ENCODE data around the gene RPL13. TPM values are rescaled to one million over a fixed set of nuclear protein-coding genes. Genes with fewer than 3 reads are reported as not detected.

RPL13 gene
- total RNA-seq, result 2,457 and 3,062 TPM in 2 replicates

DNA sequence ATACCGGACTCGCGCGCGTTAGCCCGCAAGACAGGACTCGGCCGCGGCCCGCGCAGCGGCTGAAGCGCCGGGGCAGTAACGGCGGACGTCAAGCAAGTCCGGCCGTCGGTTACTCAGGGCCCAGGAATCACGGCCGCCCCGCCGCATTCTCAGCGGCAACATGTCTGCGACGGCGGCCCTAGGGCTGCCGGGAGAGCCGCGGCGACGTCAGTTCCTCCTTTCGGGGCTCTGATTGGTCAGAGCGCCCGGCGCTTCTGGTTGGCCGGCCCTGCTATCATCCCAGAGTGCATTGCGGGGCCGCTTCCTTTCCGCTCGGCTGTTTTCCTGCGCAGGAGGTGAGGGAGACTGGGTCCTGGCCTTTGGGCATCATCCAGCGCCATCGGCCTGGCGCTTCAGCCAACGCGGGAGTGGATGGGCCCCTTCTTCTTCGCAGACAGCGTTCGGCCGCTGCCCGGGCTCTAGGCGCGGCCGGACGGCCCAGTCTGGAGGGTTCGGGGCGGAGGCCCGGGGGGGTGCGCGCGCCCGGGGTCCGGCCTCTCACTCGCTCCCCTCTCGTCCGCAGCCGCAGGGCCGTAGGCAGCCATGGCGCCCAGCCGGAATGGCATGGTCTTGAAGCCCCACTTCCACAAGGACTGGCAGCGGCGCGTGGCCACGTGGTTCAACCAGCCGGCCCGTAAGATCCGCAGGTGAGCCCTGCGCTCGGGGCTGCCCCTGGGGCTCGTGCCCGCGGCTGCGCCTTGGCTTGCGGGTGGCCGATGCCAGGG, at the start of gene RPL13:
Gene RPL13 (plus strand): TSS at position 305 of the 764 bp plus-strand sequence. CDS start 278 bp downstream, at position 583.

GRCh38 chr16:89575247-89576152, 15.0 kb downstream of the RPL13 start, which contains the start of gene CPNE7:
TSS of gene CPNE7 (plus strand) at chr16:89575758. CDS start at chr16:89575898, 140 bp downstream.

DNA sequence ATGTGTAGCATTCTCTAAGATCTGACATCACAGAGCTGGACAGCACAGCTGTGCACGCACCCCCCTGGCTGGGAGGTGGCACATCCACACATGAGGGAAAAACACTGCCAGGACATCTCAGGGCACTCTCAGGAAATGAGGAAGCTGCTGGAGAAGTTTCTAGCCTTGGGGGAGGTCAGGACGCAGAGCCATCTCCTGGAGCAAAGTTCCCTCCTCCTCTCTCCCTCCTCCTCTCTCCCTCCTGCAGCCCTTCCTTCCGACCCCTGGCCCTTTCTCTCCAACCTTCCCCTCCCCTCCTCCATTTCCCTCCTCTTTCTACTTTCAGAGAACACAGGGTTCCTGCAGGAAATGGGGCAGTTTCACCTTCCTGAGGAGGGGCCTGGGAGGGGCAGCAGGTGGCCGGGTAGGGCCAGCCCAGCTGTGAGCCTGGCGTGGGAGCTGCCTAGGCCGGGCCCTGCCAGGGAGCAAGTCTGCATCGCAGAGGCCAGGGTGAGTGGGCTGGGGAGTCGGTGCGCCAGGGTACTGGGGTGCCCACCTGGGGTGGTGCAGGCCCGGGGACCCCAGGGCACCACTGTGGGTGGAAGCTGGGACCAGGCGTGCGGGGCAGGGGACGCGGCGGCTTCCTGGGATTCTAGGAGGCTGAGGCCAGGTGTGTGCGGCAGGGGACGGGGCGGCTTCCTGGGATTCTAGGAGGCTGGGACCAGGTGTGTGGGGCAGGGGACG, 52.9 kb downstream of the RPL13 start, which contains the start of gene DPEP1:
Gene DPEP1 (plus strand): TSS at position 412 of the 723 bp plus-strand sequence. CDS start 16,769 bp downstream, outside the sequence.

Small RNA genes lying within 50 kb of the gene (small RNA-seq; reads per million reads assigned to genes)
- gene SNORD68, result not detected

Other genes starting within 250 kb of the RPL13 start
- 103 and 105 TPM in 2 replicates for gene ANKRD11, start 70.1 kb upstream of the RPL13 start, total RNA-seq
- 126 and 142 TPM in 2 replicates for gene SPG7, start 52.3 kb upstream of the RPL13 start, total RNA-seq
- gene CPNE7, start 15.1 kb downstream of the RPL13 start, total RNA-seq, result 2.1 and 7.8 TPM in 2 replicates
- gene DPEP1, start 53.0 kb downstream of the RPL13 start, total RNA-seq, result 0.10 and 0.33 TPM in 2 replicates
- gene CHMP1A, start 97.0 kb downstream of the RPL13 start, total RNA-seq, result 123 and 163 TPM in 2 replicates
- 2.9 and 3.7 TPM in 2 replicates for gene SPATA33, start 97.2 kb downstream of the RPL13 start, total RNA-seq
- gene CDK10, start 126.0 kb downstream of the RPL13 start, total RNA-seq, result 43.4 and 44.2 TPM in 2 replicates
- gene SPATA2L, start 141.0 kb downstream of the RPL13 start, total RNA-seq, result 22.4 and 25.2 TPM in 2 replicates
- 8.0 and 14.7 TPM in 2 replicates for gene VPS9D1, start 160.2 kb downstream of the RPL13 start, total RNA-seq
- 24.1 and 27.1 TPM in 2 replicates for gene ZNF276, start 160.9 kb downstream of the RPL13 start, total RNA-seq